ENCODE results near the gene GABRD.

DNA sequence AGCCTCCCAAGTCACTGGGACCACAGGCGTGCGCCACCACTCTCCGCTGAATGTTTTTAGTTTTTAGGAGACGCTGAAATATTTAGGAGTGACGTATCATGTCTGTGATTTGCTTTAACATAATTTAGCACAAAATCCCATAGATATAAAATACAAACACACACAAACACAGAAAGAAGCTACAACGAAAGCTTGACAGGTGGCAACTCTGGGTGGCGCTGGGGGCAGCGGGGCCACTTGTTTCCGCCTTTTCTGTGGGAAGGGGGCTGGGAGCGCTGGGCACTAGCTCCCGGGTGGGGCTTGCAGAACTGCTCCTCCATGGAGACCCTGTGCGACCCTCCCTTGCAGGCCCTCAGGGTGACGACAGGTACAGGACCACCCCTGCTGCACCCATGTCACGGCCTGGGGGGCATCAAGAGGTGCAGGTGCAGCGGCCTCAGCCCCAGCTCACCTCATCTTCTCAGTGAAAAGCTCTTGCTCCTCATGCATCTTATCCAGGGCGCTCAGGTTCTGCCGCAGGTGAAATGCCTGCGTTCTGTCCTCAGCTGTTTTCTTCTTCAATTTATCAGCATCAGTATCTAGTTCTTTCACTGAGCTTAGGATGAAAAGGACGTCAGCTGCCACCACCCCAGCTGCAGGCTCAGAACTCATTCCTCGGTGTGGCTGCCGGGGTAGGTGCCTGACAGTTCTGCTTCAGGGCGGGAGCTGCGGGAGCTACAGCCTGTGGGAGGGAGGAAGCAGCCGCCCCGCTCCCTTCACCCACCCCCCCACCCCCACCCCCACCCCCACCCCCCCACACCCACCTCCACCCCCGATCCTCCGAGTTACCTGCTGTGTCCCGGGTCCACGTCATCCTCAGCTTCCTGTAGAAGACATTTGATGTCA, 30.8 kb upstream of the GABRD start:
- TF ChIP-seq SIN3A (IDR thresholded peaks at IDR 0.05; ENCODE audit: low read depth): no peak
- TF ChIP-seq EZH2 (IDR thresholded peaks at IDR 0.05): no peak
- TF ChIP-seq CEBPB (IDR thresholded peaks at IDR 0.05; ENCODE audit: low read depth): no peak
- TF ChIP-seq, protein P1, sequence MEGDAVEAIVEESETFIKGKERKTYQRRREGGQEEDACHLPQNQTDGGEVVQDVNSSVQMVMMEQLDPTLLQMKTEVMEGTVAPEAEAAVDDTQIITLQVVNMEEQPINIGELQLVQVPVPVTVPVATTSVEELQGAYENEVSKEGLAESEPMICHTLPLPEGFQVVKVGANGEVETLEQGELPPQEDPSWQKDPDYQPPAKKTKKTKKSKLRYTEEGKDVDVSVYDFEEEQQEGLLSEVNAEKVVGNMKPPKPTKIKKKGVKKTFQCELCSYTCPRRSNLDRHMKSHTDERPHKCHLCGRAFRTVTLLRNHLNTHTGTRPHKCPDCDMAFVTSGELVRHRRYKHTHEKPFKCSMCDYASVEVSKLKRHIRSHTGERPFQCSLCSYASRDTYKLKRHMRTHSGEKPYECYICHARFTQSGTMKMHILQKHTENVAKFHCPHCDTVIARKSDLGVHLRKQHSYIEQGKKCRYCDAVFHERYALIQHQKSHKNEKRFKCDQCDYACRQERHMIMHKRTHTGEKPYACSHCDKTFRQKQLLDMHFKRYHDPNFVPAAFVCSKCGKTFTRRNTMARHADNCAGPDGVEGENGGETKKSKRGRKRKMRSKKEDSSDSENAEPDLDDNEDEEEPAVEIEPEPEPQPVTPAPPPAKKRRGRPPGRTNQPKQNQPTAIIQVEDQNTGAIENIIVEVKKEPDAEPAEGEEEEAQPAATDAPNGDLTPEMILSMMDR (IDR thresholded peaks at IDR 0.05 in 2 of 3, conservative IDR thresholded peaks at IDR 0.05 in 1 of 3; ENCODE audit: borderline replicate concordance in 1 of 3, insufficient read depth in 1 of 3, low read depth in 2 of 3, low read length in 2 of 3): no peak
- TF ChIP-seq POLR2AphosphoS5 (IDR thresholded peaks at IDR 0.05; ENCODE audit: low read depth, low read length): no peak
- TF ChIP-seq, protein P2, sequence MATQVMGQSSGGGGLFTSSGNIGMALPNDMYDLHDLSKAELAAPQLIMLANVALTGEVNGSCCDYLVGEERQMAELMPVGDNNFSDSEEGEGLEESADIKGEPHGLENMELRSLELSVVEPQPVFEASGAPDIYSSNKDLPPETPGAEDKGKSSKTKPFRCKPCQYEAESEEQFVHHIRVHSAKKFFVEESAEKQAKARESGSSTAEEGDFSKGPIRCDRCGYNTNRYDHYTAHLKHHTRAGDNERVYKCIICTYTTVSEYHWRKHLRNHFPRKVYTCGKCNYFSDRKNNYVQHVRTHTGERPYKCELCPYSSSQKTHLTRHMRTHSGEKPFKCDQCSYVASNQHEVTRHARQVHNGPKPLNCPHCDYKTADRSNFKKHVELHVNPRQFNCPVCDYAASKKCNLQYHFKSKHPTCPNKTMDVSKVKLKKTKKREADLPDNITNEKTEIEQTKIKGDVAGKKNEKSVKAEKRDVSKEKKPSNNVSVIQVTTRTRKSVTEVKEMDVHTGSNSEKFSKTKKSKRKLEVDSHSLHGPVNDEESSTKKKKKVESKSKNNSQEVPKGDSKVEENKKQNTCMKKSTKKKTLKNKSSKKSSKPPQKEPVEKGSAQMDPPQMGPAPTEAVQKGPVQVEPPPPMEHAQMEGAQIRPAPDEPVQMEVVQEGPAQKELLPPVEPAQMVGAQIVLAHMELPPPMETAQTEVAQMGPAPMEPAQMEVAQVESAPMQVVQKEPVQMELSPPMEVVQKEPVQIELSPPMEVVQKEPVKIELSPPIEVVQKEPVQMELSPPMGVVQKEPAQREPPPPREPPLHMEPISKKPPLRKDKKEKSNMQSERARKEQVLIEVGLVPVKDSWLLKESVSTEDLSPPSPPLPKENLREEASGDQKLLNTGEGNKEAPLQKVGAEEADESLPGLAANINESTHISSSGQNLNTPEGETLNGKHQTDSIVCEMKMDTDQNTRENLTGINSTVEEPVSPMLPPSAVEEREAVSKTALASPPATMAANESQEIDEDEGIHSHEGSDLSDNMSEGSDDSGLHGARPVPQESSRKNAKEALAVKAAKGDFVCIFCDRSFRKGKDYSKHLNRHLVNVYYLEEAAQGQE (IDR thresholded peaks at IDR 0.05; ENCODE audit: low read depth): no peak
